DND-41 (cell line): Measurements from ENCODE around the gene PDCD5.

Experiments used
- ATAC-seq: fragments of 200-7000 bp; cut with Tn5 transposase; 3 replicates; pipeline ENCODE4 v1.9.1; 2021; ENCODE audit warnings: low read depth; ENCODE audit not compliant: insufficient read depth
- DNase-seq: peaks from one replicate; pipeline ENCODE4 v3.0.0-alpha.2; 2020
- H2AFZ ChIP-seq: 2 replicates; pipeline ENCODE4 v1.6.0; 2012; ENCODE audit warnings: low read depth, low read length
- H3K27ac ChIP-seq: 2 replicates; pipeline ENCODE4 v1.5.1; 2012; ENCODE audit warnings: low read length, inconsistent platforms
- H3K27me3 ChIP-seq: fragments of 200-600 bp; sonication (generic); 2 replicates; pipeline ENCODE4 v1.6.0; 2012; ENCODE audit warnings: low read length, mild to moderate bottlenecking, inconsistent platforms; ENCODE audit not compliant: insufficient read depth, poor library complexity
- H3K36me3 ChIP-seq: 2 replicates; pipeline ENCODE4 v1.5.1; 2012; ENCODE audit warnings: low read length, inconsistent platforms; ENCODE audit not compliant: insufficient read depth
- H3K4me1 ChIP-seq: 2 replicates; pipeline ENCODE4 v1.5.1; 2012; ENCODE audit warnings: mild to moderate bottlenecking, low read length; ENCODE audit not compliant: insufficient read depth
- H3K4me2 ChIP-seq: 2 replicates; pipeline ENCODE4 v1.6.0; 2012; ENCODE audit warnings: mild to moderate bottlenecking, moderate library complexity, low read length, inconsistent platforms; ENCODE audit not compliant: insufficient read depth
- H3K4me3 ChIP-seq, 2 experiments: fragments of 200-600 bp in 1 of 2; shearing (Covaris generic) in 1 of 2; 2 replicates each; pipeline ENCODE4 v1.5.1; 2012 to 2016; ENCODE audit warnings: inconsistent platforms in 2 of 2, low read length in 2 of 2, mild to moderate bottlenecking in 2 of 2, low read depth in 1 of 2, moderate library complexity in 1 of 2
- H3K79me2 ChIP-seq: 2 replicates; pipeline ENCODE4 v1.6.0; 2012; ENCODE audit warnings: low read length, inconsistent platforms; ENCODE audit not compliant: insufficient read depth
- H3K9ac ChIP-seq: 2 replicates; pipeline ENCODE4 v1.6.0; 2012; ENCODE audit warnings: low read depth, mild to moderate bottlenecking, inconsistent platforms, low read length, moderate library complexity
- H3K9me3 ChIP-seq: 2 replicates; pipeline ENCODE4 v1.5.1; 2012; ENCODE audit warnings: low read length, moderate library complexity, mild to moderate bottlenecking, inconsistent platforms; ENCODE audit not compliant: insufficient read depth, severe bottlenecking
- H4K20me1 ChIP-seq: 2 replicates; pipeline ENCODE4 v1.6.0; 2012; ENCODE audit warnings: low read length; ENCODE audit not compliant: insufficient read depth
- EZH2 ChIP-seq: IDR thresholded peaks from 3 replicates; pipeline ENCODE4 v1.6.1; 2012; ENCODE audit warnings: borderline replicate concordance, low read depth, mild to moderate bottlenecking, moderate library complexity, low read length, inconsistent platforms; ENCODE audit not compliant: severe bottlenecking
- TF ChIP-seq, protein P1 (sequence below): IDR thresholded peaks from 2 replicates; pipeline ENCODE4 v1.5.1; 2012; ENCODE audit warnings: borderline replicate concordance, low read length, moderate library complexity, mild to moderate bottlenecking; ENCODE audit not compliant: poor library complexity, severe bottlenecking; ENCODE audit errors: extremely low read depth

The PDCD5 gene

DNA sequence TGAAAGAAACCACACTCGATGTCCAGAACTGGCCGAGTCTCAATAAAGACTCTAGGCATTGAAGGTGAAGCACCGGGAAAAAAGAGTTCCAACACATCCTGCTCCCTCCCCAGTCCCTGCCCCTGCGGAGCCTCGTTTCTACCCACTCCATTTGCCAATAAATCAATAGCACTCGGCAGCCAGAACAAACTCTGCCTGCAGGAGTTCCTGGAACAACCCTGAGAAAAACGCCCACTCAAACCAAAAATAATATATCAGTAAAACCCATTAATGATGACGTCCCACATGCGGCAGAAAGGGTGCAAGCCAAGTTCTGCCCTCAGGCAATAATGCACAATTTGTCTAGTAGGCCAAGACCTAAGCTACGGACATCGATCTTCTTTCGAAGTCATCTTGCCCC is 41.0 kb downstream of the PDCD5 start:
- H3K27me3 ChIP-seq: no peaks in the 10 kb centered on the region
- H3K4me3 ChIP-seq: no peak overlapping the region
- H3K79me2 ChIP-seq: no peaks in the 10 kb centered on the region
- no peak overlapping the region for H2AFZ ChIP-seq
- H3K9ac ChIP-seq: no peak overlapping the region
- H3K9me3 ChIP-seq: no peaks in the 10 kb centered on the region
- no peak overlapping the region for H3K4me2 ChIP-seq
- TF ChIP-seq, protein P1, sequence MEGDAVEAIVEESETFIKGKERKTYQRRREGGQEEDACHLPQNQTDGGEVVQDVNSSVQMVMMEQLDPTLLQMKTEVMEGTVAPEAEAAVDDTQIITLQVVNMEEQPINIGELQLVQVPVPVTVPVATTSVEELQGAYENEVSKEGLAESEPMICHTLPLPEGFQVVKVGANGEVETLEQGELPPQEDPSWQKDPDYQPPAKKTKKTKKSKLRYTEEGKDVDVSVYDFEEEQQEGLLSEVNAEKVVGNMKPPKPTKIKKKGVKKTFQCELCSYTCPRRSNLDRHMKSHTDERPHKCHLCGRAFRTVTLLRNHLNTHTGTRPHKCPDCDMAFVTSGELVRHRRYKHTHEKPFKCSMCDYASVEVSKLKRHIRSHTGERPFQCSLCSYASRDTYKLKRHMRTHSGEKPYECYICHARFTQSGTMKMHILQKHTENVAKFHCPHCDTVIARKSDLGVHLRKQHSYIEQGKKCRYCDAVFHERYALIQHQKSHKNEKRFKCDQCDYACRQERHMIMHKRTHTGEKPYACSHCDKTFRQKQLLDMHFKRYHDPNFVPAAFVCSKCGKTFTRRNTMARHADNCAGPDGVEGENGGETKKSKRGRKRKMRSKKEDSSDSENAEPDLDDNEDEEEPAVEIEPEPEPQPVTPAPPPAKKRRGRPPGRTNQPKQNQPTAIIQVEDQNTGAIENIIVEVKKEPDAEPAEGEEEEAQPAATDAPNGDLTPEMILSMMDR: no peak
- TF ChIP-seq EZH2: no peak
- peaks cover 71% of the 10 kb centered on the region for H3K36me3 ChIP-seq
- ATAC-seq (no peak), DNase-seq (no peak)
- no peaks in the 10 kb centered on the region for H3K4me1 ChIP-seq
- H3K27ac ChIP-seq: no peak overlapping the region
- no peaks in the 10 kb centered on the region for H4K20me1 ChIP-seq

DNA sequence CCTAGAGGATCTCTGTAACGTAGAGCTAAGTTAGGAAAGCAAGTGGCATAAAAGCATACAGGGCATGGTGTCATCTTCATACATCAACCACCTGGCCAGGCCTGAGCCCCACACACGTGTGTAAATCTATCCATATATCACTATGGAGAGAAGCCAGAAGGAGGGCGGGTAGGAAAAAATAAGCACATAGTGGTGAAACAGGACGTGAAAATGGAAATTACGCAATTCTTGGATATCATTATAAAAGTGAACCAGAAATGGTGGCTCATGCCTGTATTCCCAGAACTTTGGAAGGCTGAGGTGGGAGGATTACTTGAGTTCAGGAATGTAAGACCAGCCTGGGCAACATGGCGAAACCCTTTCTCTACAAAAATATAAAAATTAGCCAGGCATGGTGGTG is 43.4 kb downstream of the PDCD5 start:
- Histone ChIP-seq H3K79me2 (no peaks in the 10 kb centered on the region), H3K9me3 (no peaks in the 10 kb centered on the region), H3K4me3 (no peak overlapping the region), H3K9ac (no peak overlapping the region), H3K27ac (no peak overlapping the region), H4K20me1 (no peaks in the 10 kb centered on the region), H3K36me3 (peaks cover 75% of the 10 kb centered on the region), H3K27me3 (no peaks in the 10 kb centered on the region), H2AFZ (no peak overlapping the region), H3K4me2 (no peak overlapping the region), H3K4me1 (no peaks in the 10 kb centered on the region)
- ATAC-seq (no peak), DNase-seq (no peak)
- TF ChIP-seq, protein P1: no peak
- no peak for TF ChIP-seq EZH2

DNA sequence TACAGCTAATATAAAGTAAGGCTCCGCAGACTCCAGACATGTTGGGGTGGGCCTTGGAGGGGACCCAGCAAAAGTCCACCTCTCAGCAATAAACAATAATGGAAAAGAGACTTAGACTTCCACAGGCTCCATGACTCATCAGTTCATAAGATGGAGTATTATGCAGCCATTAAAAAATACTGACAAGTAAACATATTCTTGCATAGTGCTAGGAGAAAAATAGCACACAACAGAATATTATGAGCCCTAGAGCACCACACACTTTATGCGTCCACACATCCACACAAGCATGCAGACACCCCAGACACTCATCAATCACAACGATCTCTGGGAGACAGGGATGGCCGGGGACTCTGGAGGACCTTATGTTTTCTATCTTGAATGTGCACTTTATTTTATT is 46.0 kb downstream of the PDCD5 start:
- Histone ChIP-seq H3K79me2 (no peaks in the 10 kb centered on the region), H3K9me3 (no peaks in the 10 kb centered on the region), H2AFZ (no peak overlapping the region), H4K20me1 (no peaks in the 10 kb centered on the region), H3K9ac (no peak overlapping the region), H3K4me3 (no peak overlapping the region), H3K36me3 (peaks cover 81% of the 10 kb centered on the region), H3K4me2 (no peak overlapping the region), H3K27me3 (no peaks in the 10 kb centered on the region), H3K27ac (no peak overlapping the region), H3K4me1 (no peaks in the 10 kb centered on the region)
- ATAC-seq (no peak), DNase-seq (no peak)
- TF ChIP-seq, protein P1: no peak
- no peak for TF ChIP-seq EZH2

DNA sequence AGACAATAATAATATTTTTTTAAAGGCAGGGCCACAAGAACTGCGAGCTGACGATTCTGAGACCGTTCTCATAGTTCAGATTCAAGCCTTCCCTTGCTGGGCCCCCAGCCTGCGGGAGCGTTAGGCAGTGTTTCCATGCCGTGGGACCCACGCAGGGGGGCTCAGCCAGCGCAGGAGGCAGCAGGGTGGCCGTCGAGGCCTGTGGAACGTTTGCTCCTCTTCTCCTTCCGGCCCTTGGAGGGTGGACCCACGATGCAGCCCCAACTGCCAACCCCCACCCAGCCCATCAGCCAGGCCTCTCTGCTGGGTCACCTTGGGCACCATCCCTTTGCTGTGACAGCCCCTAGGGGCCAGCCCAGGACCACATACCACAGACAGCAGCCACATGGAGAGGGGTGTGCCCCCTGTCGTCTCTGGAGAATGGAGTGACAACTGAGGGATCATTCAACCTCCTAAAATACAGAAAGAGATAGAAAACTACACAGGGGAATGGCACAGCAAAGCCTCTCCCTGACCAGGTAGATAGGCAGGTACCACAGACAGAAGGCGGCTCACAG is 46.8 kb downstream of the PDCD5 start:
- TF ChIP-seq, protein P1: no peak
- Histone ChIP-seq H3K9me3 (no peaks in the 10 kb centered on the region), H2AFZ (no peak overlapping the region), H3K27ac (no peak overlapping the region), H3K4me1 (no peaks in the 10 kb centered on the region), H3K4me2 (no peak overlapping the region), H3K79me2 (no peaks in the 10 kb centered on the region), H3K27me3 (no peaks in the 10 kb centered on the region), H4K20me1 (no peaks in the 10 kb centered on the region), H3K36me3 (peaks cover 78% of the 10 kb centered on the region), H3K4me3 (no peak overlapping the region), H3K9ac (no peak overlapping the region)
- DNase-seq (no peak), ATAC-seq (no peak)
